Stomach (tissue), 9 donors: ENCODE measurements around the gene SEL1L. TPM values are rescaled to one million over a fixed set of nuclear protein-coding genes. Genes with fewer than 3 reads are reported as not detected.

Experiments used
- DNase-seq, 2 donors: peaks; one replicate each; pipeline versions ENCODE4 v3.0.0 to v3.0.0-alpha.2; 2013 to 2019
- H3K27ac ChIP-seq, 5 donors: fragments of 200-600 bp in 4 of 5; sonication (generic) in 4 of 5; one replicate each; pipeline ENCODE4 v1.5.1; 2013 to 2019; ENCODE audit warnings: mild to moderate bottlenecking in 1 of 5, moderate library complexity in 1 of 5
- H3K27me3 ChIP-seq, 3 donors: fragments of 200-600 bp; sonication (generic); one replicate each; pipeline ENCODE4 v1.5.1; 2017 to 2019; ENCODE audit warnings: mixed run types in 1 of 3
- H3K36me3 ChIP-seq, 4 donors: fragments of 200-600 bp; sonication (generic); 1 replicate in 3 of 4; 2 replicates in 1 of 4; pipeline ENCODE4 v1.5.1; 2016 to 2019
- H3K4me1 ChIP-seq, 4 donors: fragments of 200-600 bp; sonication (generic); one replicate each; pipeline ENCODE4 v1.5.1; 2016 to 2019
- H3K4me3 ChIP-seq, 4 donors: fragments of 200-600 bp; sonication (generic) in 3 of 4; one replicate each; pipeline ENCODE4 v1.5.1; 2016 to 2019; ENCODE audit warnings: mild to moderate bottlenecking in 1 of 4
- H3K9me3 ChIP-seq, 4 donors: fragments of 200-600 bp; sonication (generic); one replicate each; pipeline ENCODE4 v1.5.1; 2016 to 2019
- EP300 ChIP-seq: sonication (generic); formaldehyde crosslinking; IDR thresholded peaks from one replicate; pipeline ENCODE4 v1.6.1; 2017; ENCODE audit warnings: antibody characterized with exemption
- POLR2A ChIP-seq, 4 donors: fragments of 450-650 bp; IDR thresholded peaks; one replicate each; pipeline ENCODE4 v1.6.1; 2016; ENCODE audit warnings: antibody characterized with exemption in 4 of 4, control low read depth in 2 of 4, mild to moderate bottlenecking in 1 of 4, moderate library complexity in 1 of 4
- POLR2AphosphoS5 ChIP-seq, 3 donors: sonication (generic); formaldehyde crosslinking; IDR thresholded peaks; one replicate each; pipeline ENCODE4 v1.6.1; 2016; ENCODE audit warnings: antibody characterized with exemption in 3 of 3
- WGBS, 5 donors: extraction: QIAGEN DNeasy Blood & Tissue Kit in 3 of 5; methylation state at CpG; one replicate each; pipeline versions ENCODE4 v1.1.5 to v1.1.7; 2013 to 2018; 5-methylcytosine and 5-hydroxymethylcytosine counted together
- intact Hi-C: fragments of 100-400 bp; cut with DNase I; formaldehyde crosslinking; loops from one replicate; pipeline ENCODE4 v1.15.1; 2023; ENCODE audit warnings: low total_unique reads
- polyA plus RNA-seq, 3 donors: library from polyadenylated mRNA; stranded (reverse); fragments of 200-250 nt; gene quantifications; one replicate each; pipeline ENCODE4 v1.2.3, GENCODE V29; 2013
- total RNA-seq, 5 donors: library from RNA; depleted of rRNA; stranded (reverse); fragments of >200 nt; gene quantifications; one replicate each; pipeline versions ENCODE4 v1.1.0 to v1.2.3, GENCODE V29; 2014 to 2016
- TF ChIP-seq, protein P1 (sequence below), 7 experiments: fragments of 450-650 bp in 4 of 7; fragments of 200-600 bp in 3 of 7; sonication (generic) in 3 of 7; IDR thresholded peaks; one replicate each; pipeline ENCODE4 v1.5.1; 2016 to 2019; ENCODE audit warnings: antibody characterized with exemption in 7 of 7, control low read depth in 2 of 7, mild to moderate bottlenecking in 1 of 7
- donor health status: healthy with polysubstance abuse.
- donor health status: Bipolar disorder and iron deficiency.
- donor health status: healthy.

SEL1L gene
- total and polyA plus RNA-seq, 8 donors: 5.0 to 175 (median 12.8) TPM

GRCh38 chr14:81453166-81453766, 80.4 kb downstream of the SEL1L start:
- no peaks in the 10 kb centered on the region for H3K9me3 ChIP-seq
- peak; percentile 63 to 82 for DNase-seq
- 18 to 21% (median 20%) methylated on average over 8 of the region's 8 CpGs for WGBS, 5 donors
- H3K27me3 ChIP-seq: peaks cover 0 to 12% (median 0%) of the 10 kb centered on the region in 3 donors
- no peaks in the 10 kb centered on the region for H3K36me3 ChIP-seq
- peaks cover 0 to 23% (median 8%) of the 10 kb centered on the region in 4 donors for H3K4me1 ChIP-seq
- no peak overlapping the region for H3K27ac ChIP-seq
- no peak overlapping the region for H3K4me3 ChIP-seq
- TF ChIP-seq, protein P1, sequence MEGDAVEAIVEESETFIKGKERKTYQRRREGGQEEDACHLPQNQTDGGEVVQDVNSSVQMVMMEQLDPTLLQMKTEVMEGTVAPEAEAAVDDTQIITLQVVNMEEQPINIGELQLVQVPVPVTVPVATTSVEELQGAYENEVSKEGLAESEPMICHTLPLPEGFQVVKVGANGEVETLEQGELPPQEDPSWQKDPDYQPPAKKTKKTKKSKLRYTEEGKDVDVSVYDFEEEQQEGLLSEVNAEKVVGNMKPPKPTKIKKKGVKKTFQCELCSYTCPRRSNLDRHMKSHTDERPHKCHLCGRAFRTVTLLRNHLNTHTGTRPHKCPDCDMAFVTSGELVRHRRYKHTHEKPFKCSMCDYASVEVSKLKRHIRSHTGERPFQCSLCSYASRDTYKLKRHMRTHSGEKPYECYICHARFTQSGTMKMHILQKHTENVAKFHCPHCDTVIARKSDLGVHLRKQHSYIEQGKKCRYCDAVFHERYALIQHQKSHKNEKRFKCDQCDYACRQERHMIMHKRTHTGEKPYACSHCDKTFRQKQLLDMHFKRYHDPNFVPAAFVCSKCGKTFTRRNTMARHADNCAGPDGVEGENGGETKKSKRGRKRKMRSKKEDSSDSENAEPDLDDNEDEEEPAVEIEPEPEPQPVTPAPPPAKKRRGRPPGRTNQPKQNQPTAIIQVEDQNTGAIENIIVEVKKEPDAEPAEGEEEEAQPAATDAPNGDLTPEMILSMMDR (IDR thresholded peaks at IDR 0.05): peak in 5 of 7 experiments; percentile 77 to 92 (median 85)
- TF ChIP-seq POLR2A (IDR thresholded peaks at IDR 0.05): no peak
- TF ChIP-seq EP300: no peak
- no peak for TF ChIP-seq POLR2AphosphoS5 (IDR thresholded peaks at IDR 0.05)
- intact Hi-C loops: no loop called here

- no peak for DNase-seq
- WGBS, 5 donors: 59 to 71% (median 68%) methylated on average over 11 of the region's 11 CpGs
- peaks cover 0 to 12% (median 0%) of the 10 kb centered on the region in 3 donors for H3K27me3 ChIP-seq
- intact Hi-C loops: no loop called here
- H3K36me3 ChIP-seq: no peaks in the 10 kb centered on the region
- H3K4me1 ChIP-seq: peaks cover 0 to 23% (median 8%) of the 10 kb centered on the region in 4 donors
- H3K9me3 ChIP-seq: no peaks in the 10 kb centered on the region
- H3K27ac ChIP-seq: no peak overlapping the region
- no peak overlapping the region for H3K4me3 ChIP-seq
- no peak for TF ChIP-seq POLR2AphosphoS5 (IDR thresholded peaks at IDR 0.05)
- TF ChIP-seq, protein P1 (IDR thresholded peaks at IDR 0.05): no peak
- no peak for TF ChIP-seq EP300
- TF ChIP-seq POLR2A (IDR thresholded peaks at IDR 0.05): no peak
Measured at GRCh38 chr14:81452341-81453133, 81.1 kb downstream of the SEL1L start.

DNA sequence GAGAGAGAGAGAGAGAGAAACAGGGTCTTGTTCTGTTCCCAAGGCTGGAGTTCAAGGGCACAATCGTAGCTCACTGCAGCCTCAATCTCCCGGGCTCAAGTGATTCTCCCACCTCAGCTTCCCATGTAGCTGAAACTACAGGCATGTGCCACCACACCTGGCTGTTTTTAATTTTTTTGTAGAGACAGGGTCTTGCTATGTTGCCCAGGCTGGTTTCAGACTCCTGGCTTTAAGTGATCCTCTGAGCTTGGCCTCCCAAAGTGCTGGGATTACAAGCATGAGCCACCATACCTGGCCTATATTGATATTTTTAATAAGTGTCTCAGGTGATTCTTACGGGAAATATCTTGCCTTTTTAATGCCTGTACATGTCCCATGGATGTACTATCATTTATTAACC, 82.7 kb downstream of the SEL1L start:
- intact Hi-C loops: no loop called here
- WGBS, 5 donors: 55 to 85% (median 77%) methylated on average over 3 of the region's 3 CpGs
- Histone ChIP-seq H3K27ac (no peak overlapping the region), H3K4me3 (no peak overlapping the region), H3K9me3 (no peaks in the 10 kb centered on the region), H3K27me3 (peaks cover 0 to 13% (median 0%) of the 10 kb centered on the region in 3 donors), H3K36me3 (no peaks in the 10 kb centered on the region), H3K4me1 (peaks cover 0 to 23% (median 8%) of the 10 kb centered on the region in 4 donors)
- TF ChIP-seq POLR2AphosphoS5 (IDR thresholded peaks at IDR 0.05): no peak
- TF ChIP-seq EP300: no peak
- TF ChIP-seq POLR2A (IDR thresholded peaks at IDR 0.05): no peak
- TF ChIP-seq, protein P1 (IDR thresholded peaks at IDR 0.05): no peak
- DNase-seq: no peak

DNA sequence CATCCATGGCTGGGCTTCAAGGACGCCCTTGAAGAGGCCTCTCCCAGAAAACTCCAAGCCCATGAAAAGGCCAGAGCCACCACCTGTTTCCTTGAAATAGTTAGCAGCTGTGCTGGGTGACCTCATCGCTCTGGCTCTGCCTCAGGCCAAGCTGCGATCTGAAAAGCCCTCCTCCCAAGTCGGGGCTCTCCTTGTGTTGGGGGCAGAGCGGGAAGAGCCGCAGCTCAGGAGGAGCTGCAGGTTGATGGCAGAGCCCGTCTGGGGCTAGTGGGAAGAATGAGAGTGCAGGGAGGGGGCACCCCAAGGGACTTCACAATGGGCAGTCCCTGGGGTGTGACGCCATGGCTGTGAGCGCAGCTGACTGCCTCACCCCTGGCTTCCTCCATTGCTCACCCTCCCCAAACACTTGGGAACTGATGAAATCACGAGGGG, 83.5 kb downstream of the SEL1L start:
- Histone ChIP-seq H3K4me3 (no peak overlapping the region), H3K9me3 (no peaks in the 10 kb centered on the region), H3K4me1 (peaks cover 0 to 23% (median 8%) of the 10 kb centered on the region in 4 donors), H3K27ac (peak overlapping the region in 2 of 5 donors; percentile 10 to 52), H3K27me3 (peaks cover 0 to 17% (median 0%) of the 10 kb centered on the region in 3 donors), H3K36me3 (no peaks in the 10 kb centered on the region)
- intact Hi-C loops: no loop called here
- peak in 1 of 2 donors; percentile 78 for DNase-seq
- WGBS, 5 donors: 51 to 59% (median 55%) methylated on average over 9 to 10 of the region's 10 CpGs
- TF ChIP-seq EP300 (no peak), POLR2A (IDR thresholded peaks at IDR 0.05) (no peak), POLR2AphosphoS5 (IDR thresholded peaks at IDR 0.05) (no peak)
- TF ChIP-seq, protein P1 (IDR thresholded peaks at IDR 0.05): no peak
